Measurements from ENCODE around the gene PLEKHF1.

Gene PLEKHF1

GRCh38 chr19:29639086-29639485, 26.2 kb upstream of the PLEKHF1 start:
- no peaks in the 10 kb centered on the region for H3K9me3 ChIP-seq (ENCODE audit: insufficient read depth, low read depth, low read length)
- no peaks in the 10 kb centered on the region for H3K27me3 ChIP-seq (ENCODE audit: insufficient read depth, low read length)
- no peak overlapping the region for H3K27ac ChIP-seq (ENCODE audit: low read length)
- no peak overlapping the region for H3K4me3 ChIP-seq (ENCODE audit: low read length)
- H3K4me1 ChIP-seq (ENCODE audit: insufficient read depth, low read length) = no peaks in the 10 kb centered on the region
- no peak overlapping the region for H3K9ac ChIP-seq (ENCODE audit: low read depth, low read length)
- H3K36me3 ChIP-seq (ENCODE audit: insufficient read depth, low read depth, low read length) = no peaks in the 10 kb centered on the region

- no peak overlapping the region for H3K27ac ChIP-seq (ENCODE audit: low read length)
- H3K27me3 ChIP-seq (ENCODE audit: insufficient read depth, low read length) = no peaks in the 10 kb centered on the region
- no peaks in the 10 kb centered on the region for H3K36me3 ChIP-seq (ENCODE audit: insufficient read depth, low read depth, low read length)
- no peak overlapping the region for H3K4me3 ChIP-seq (ENCODE audit: low read length)
- no peak overlapping the region for H3K9ac ChIP-seq (ENCODE audit: low read depth, low read length)
- H3K9me3 ChIP-seq (ENCODE audit: insufficient read depth, low read depth, low read length) = no peaks in the 10 kb centered on the region
- peaks cover 2% of the 10 kb centered on the region; the same call in 1 of the 2 replicates for H3K4me1 ChIP-seq (ENCODE audit: insufficient read depth, low read length)
Measured at GRCh38 chr19:29640231-29640630, 25.0 kb upstream of the PLEKHF1 start.

DNA sequence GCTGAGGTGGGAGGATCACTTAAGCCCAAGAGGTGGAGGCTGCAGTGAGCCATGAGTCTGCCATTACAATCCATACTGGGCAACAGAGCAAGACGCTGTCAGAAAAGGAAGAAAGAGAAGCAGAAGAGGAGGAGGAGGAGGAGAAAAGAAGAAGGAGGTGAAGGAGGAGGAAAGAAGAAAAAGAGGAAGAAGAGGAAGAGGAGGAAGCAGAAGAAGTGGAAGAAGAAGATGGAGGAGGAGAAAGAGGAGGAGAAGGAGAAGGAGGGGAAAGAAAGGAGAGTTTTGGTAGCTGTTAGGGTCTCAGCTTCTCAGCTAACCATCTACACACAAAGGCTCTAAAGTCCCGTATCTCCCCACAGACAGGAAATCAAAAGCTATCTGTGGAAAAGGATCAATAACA, 23.7 kb upstream of the PLEKHF1 start:
- Histone ChIP-seq H3K4me1 (ENCODE audit: insufficient read depth, low read length) (peaks cover 10% of the 10 kb centered on the region; the same call in 1 of the 2 replicates), H3K27ac (ENCODE audit: low read length) (no peak overlapping the region), H3K4me3 (ENCODE audit: low read length) (no peak overlapping the region), H3K36me3 (ENCODE audit: insufficient read depth, low read depth, low read length) (no peaks in the 10 kb centered on the region), H3K9me3 (ENCODE audit: insufficient read depth, low read depth, low read length) (no peaks in the 10 kb centered on the region), H3K27me3 (ENCODE audit: insufficient read depth, low read length) (no peaks in the 10 kb centered on the region), H3K9ac (ENCODE audit: low read depth, low read length) (no peak overlapping the region)

- Histone ChIP-seq H3K9me3 (ENCODE audit: insufficient read depth, low read depth, low read length) (no peaks in the 10 kb centered on the region), H3K27me3 (ENCODE audit: insufficient read depth, low read length) (no peaks in the 10 kb centered on the region), H3K4me3 (ENCODE audit: low read length) (no peak overlapping the region), H3K27ac (ENCODE audit: low read length) (no peak overlapping the region), H3K36me3 (ENCODE audit: insufficient read depth, low read depth, low read length) (no peaks in the 10 kb centered on the region), H3K4me1 (ENCODE audit: insufficient read depth, low read length) (peaks cover 10% of the 10 kb centered on the region; the same call in 1 of the 2 replicates), H3K9ac (ENCODE audit: low read depth, low read length) (no peak overlapping the region)
Measured at GRCh38 chr19:29643361-29643935, 21.8 kb upstream of the PLEKHF1 start.

GRCh38 chr19:29644210-29644609, 21.1 kb upstream of the PLEKHF1 start:
- Histone ChIP-seq H3K27ac (ENCODE audit: low read length) (no peak overlapping the region), H3K9ac (ENCODE audit: low read depth, low read length) (no peak overlapping the region), H3K4me1 (ENCODE audit: insufficient read depth, low read length) (peaks cover 10% of the 10 kb centered on the region; the same call in 1 of the 2 replicates), H3K9me3 (ENCODE audit: insufficient read depth, low read depth, low read length) (no peaks in the 10 kb centered on the region), H3K36me3 (ENCODE audit: insufficient read depth, low read depth, low read length) (no peaks in the 10 kb centered on the region), H3K27me3 (ENCODE audit: insufficient read depth, low read length) (no peaks in the 10 kb centered on the region), H3K4me3 (ENCODE audit: low read length) (no peak overlapping the region)

- H3K27ac ChIP-seq (ENCODE audit: low read length) = no peak overlapping the region
- peak overlapping the region; percentile 28; the same call in 1 of the 2 replicates for H3K9ac ChIP-seq (ENCODE audit: low read depth, low read length)
- H3K27me3 ChIP-seq (ENCODE audit: insufficient read depth, low read length) = no peaks in the 10 kb centered on the region
- peaks cover 10% of the 10 kb centered on the region; the same call in 1 of the 2 replicates for H3K4me1 ChIP-seq (ENCODE audit: insufficient read depth, low read length)
- H3K9me3 ChIP-seq (ENCODE audit: insufficient read depth, low read depth, low read length) = no peaks in the 10 kb centered on the region
- peak overlapping the region; percentile 7; the same call in 1 of the 2 replicates for H3K4me3 ChIP-seq (ENCODE audit: low read length)
- no peaks in the 10 kb centered on the region for H3K36me3 ChIP-seq (ENCODE audit: insufficient read depth, low read depth, low read length)
Measured at GRCh38 chr19:29645491-29645867, 19.8 kb upstream of the PLEKHF1 start.

DNA sequence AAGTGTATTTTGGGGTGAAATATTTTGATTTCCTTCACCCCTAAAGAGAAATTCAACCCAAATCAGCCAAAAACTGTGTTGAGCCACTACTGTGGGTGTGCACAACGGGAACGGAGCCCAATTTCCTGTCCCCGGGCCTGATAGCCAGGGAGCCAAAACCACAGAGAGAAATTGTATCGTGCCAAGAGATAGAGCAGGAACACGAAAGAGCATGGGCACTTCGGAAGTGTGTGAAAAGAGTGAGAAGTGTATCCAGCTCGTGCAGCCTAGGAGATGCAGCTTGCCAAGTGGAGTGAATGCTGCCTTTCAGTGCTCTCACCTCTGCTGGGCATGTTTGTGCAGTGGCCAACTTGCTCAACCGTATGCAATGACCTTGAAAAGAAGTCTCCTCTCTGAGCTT, 19.4 kb upstream of the PLEKHF1 start:
- Histone ChIP-seq H3K4me3 (ENCODE audit: low read length) (peak overlapping the region; percentile 7; the same call in 1 of the 2 replicates), H3K9ac (ENCODE audit: low read depth, low read length) (peak overlapping the region; percentile 28; the same call in 1 of the 2 replicates), H3K27me3 (ENCODE audit: insufficient read depth, low read length) (no peaks in the 10 kb centered on the region), H3K36me3 (ENCODE audit: insufficient read depth, low read depth, low read length) (no peaks in the 10 kb centered on the region), H3K9me3 (ENCODE audit: insufficient read depth, low read depth, low read length) (no peaks in the 10 kb centered on the region), H3K27ac (ENCODE audit: low read length) (no peak overlapping the region), H3K4me1 (ENCODE audit: insufficient read depth, low read length) (peaks cover 10% of the 10 kb centered on the region; the same call in 1 of the 2 replicates)

- no peak overlapping the region for H3K9ac ChIP-seq (ENCODE audit: low read depth, low read length)
- H3K27me3 ChIP-seq (ENCODE audit: insufficient read depth, low read length) = no peaks in the 10 kb centered on the region; the same call in 1 of the 2 replicates
Measured at GRCh38 chr19:29650772-29651387, 14.4 kb upstream of the PLEKHF1 start.

DNA sequence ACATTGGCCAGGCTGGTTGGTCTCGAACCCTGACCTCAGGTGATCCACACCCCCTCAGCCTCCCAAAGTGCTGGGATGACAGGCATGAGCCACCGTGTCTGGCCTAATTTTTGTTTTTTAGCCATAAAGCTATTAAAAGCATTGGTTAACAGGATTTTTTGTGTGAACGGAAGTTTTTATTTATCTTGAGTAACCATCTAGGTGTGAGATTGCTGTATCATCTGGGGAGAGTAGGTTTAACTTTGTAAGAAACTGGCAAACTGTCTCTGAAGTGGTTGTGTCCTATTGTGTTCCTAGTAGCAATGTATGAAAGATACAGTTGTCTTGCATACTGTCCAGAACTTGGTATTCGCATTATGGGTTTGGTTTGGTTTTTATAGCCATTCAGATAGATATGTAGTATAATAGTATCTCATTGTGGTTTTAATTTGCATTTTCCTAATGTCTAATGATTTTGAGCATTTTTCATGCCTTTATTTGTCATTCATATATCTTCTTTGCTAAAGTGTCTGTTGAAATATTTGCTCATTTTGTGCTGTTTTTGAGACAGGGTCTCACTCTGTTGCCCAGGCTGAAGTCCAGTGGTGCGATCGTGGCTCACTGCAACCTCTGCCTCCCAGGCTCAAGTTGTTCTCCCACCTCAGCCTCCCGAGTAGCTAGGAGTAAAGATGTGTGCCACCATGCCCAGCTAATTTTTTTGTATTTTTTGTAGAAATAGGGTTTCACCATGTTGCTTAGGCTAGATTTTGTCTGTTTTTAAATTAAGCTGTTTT, 13.5 kb upstream of the PLEKHF1 start:
- no peak overlapping the region for H3K27ac ChIP-seq (ENCODE audit: low read length)
- peaks cover 8% of the 10 kb centered on the region; the same call in 1 of the 2 replicates for H3K9me3 ChIP-seq (ENCODE audit: insufficient read depth, low read depth, low read length)
- no peaks in the 10 kb centered on the region for H3K4me1 ChIP-seq (ENCODE audit: insufficient read depth, low read length)
- no peak overlapping the region for H3K4me3 ChIP-seq (ENCODE audit: low read length)
- H3K9ac ChIP-seq (ENCODE audit: low read depth, low read length) = no peak overlapping the region
- no peaks in the 10 kb centered on the region for H3K36me3 ChIP-seq (ENCODE audit: insufficient read depth, low read depth, low read length)
- no peaks in the 10 kb centered on the region; the same call in 1 of the 2 replicates for H3K27me3 ChIP-seq (ENCODE audit: insufficient read depth, low read length)

More at GRCh38 chr19:29650772-29651387, 14.4 kb upstream of the PLEKHF1 start:
- Histone ChIP-seq H3K4me1 (ENCODE audit: insufficient read depth, low read length) (peaks cover 2% of the 10 kb centered on the region; the same call in 1 of the 2 replicates), H3K27ac (ENCODE audit: low read length) (no peak overlapping the region), H3K9me3 (ENCODE audit: insufficient read depth, low read depth, low read length) (peaks cover 8% of the 10 kb centered on the region; the same call in 1 of the 2 replicates), H3K4me3 (ENCODE audit: low read length) (no peak overlapping the region), H3K36me3 (ENCODE audit: insufficient read depth, low read depth, low read length) (no peaks in the 10 kb centered on the region)

DNA sequence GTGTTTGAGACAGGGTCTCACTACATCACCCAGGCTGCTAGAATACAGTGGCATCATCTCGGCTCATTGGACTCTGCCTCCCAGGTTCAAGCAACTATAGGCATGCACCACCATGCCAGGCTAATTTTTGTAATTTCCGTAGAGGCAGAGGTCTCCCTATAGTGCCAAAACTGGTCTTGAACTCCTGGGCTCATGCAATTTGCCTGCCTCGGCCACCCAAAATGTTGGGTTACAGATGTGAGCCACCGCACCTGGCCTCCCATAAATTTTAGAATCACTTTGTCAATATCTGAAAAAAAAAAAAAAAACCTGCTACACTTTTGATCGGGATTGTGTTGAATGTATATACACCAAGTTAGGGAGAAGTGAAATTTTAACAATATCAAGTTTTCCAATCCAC, 11.9 kb upstream of the PLEKHF1 start:
- H3K27me3 ChIP-seq (ENCODE audit: insufficient read depth, low read length) = no peaks in the 10 kb centered on the region; the same call in 1 of the 2 replicates
- H3K9ac ChIP-seq (ENCODE audit: low read depth, low read length) = no peak overlapping the region
- H3K9me3 ChIP-seq (ENCODE audit: insufficient read depth, low read depth, low read length) = peaks cover 8% of the 10 kb centered on the region; the same call in 1 of the 2 replicates
- no peak overlapping the region for H3K27ac ChIP-seq (ENCODE audit: low read length)
- H3K4me3 ChIP-seq (ENCODE audit: low read length) = no peak overlapping the region
- H3K4me1 ChIP-seq (ENCODE audit: insufficient read depth, low read length) = no peaks in the 10 kb centered on the region
- no peaks in the 10 kb centered on the region for H3K36me3 ChIP-seq (ENCODE audit: insufficient read depth, low read depth, low read length)

DNA sequence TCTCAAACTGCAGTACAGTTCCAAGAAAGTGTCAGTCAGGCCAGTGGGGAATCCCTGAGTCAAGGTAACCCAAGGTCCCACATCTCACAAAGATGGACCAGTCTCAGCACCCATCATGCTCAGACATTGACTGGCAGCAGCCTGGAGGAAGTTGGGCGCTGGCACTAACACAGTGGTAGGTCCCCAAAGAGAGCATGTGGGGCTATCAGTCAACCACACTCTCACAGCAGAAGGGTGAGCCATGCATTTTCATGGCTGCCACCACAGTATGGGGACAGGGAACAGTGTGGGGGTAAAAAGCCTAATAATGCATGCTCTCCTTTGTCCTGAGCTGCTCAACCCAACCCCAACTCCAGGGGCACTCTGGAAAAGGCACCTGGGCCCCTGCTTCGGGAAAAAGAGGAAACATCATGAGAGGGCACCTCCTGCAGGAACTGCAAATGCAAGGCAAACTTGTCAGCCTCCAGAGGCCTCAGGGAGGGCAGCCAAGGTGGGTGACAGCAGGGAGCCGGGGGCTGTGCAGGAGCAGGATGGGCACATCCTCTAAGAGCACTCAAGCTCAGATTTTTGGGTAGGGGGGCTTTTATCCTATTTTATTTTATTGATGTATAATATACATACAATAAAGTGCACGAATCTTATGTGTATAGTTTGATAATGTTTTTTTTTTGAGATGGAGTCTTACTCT, 9.5 kb upstream of the PLEKHF1 start:
- Histone ChIP-seq H3K27ac (ENCODE audit: low read length) (no peak overlapping the region), H3K9me3 (ENCODE audit: insufficient read depth, low read depth, low read length) (peaks cover 8% of the 10 kb centered on the region; the same call in 1 of the 2 replicates), H3K4me3 (ENCODE audit: low read length) (no peak overlapping the region), H3K36me3 (ENCODE audit: insufficient read depth, low read depth, low read length) (no peaks in the 10 kb centered on the region), H3K9ac (ENCODE audit: low read depth, low read length) (no peak overlapping the region), H3K27me3 (ENCODE audit: insufficient read depth, low read length) (no peaks in the 10 kb centered on the region; the same call in 1 of the 2 replicates), H3K4me1 (ENCODE audit: insufficient read depth, low read length) (no peaks in the 10 kb centered on the region)

Data from iPS-20b (cell line).